HG03378 (cell line): ENCODE data around the gene STX4.
"Not testable (repeated sequence)": the region's sequence is repeated elsewhere in the genome, so short reads cannot be mapped to it uniquely, and the experiment has no call there.

Experiments used
- ATAC-seq: cut with Tn5 transposase; IDR thresholded peaks from one replicate; pipeline ENCODE4 v1.9.1; 2021; ENCODE audit warnings: mild to moderate bottlenecking, moderate library complexity; ENCODE audit not compliant: unreplicated experiment

Gene STX4

GRCh38 chr16:31013292-31013691 lies 20.1 kb upstream of the STX4 start:
- not testable (repeated sequence) for ATAC-seq

GRCh38 chr16:31016018-31016417 lies 17.3 kb upstream of the STX4 start:
- ATAC-seq = no peak

- ATAC-seq = not testable (repeated sequence)
Measured at GRCh38 chr16:31017756-31018155, 15.6 kb upstream of the STX4 start.

- ATAC-seq = no peak
Measured at GRCh38 chr16:31020536-31020935, 12.8 kb upstream of the STX4 start.

GRCh38 chr16:31022544-31023251 lies 10.7 kb upstream of the STX4 start:
- no peak for ATAC-seq

GRCh38 chr16:31023252-31023602 lies 10.1 kb upstream of the STX4 start:
- no peak for ATAC-seq

- no peak for ATAC-seq
Measured at GRCh38 chr16:31023627-31024226, 9.6 kb upstream of the STX4 start.

- ATAC-seq = no peak
Measured at GRCh38 chr16:31025339-31025738, 8.0 kb upstream of the STX4 start.

- ATAC-seq = no peak
Measured at GRCh38 chr16:31029272-31029671, 4.1 kb upstream of the STX4 start.

- ATAC-seq = no peak
Measured at GRCh38 chr16:31031276-31031675, 2.1 kb upstream of the STX4 start.

- peak; percentile 40 for ATAC-seq
Measured at GRCh38 chr16:31033709-31034492, 543 bp downstream of the STX4 start.

GRCh38 chr16:31036691-31037090 lies 3.3 kb downstream of the STX4 start:
- ATAC-seq = no peak

GRCh38 chr16:31038993-31039392 lies 5.6 kb downstream of the STX4 start:
- ATAC-seq = no peak

- no peak for ATAC-seq
Measured at GRCh38 chr16:31042866-31043265, 9.5 kb downstream of the STX4 start.

- ATAC-seq = no peak
Measured at GRCh38 chr16:31043352-31043751, 10.0 kb downstream of the STX4 start.

- no peak for ATAC-seq
Measured at GRCh38 chr16:31043898-31044481, 10.6 kb downstream of the STX4 start.

GRCh38 chr16:31050280-31051030 lies 17.1 kb downstream of the STX4 start:
- ATAC-seq = no peak

GRCh38 chr16:31052114-31052513 lies 18.8 kb downstream of the STX4 start:
- ATAC-seq = no peak

GRCh38 chr16:31055613-31056012 lies 22.3 kb downstream of the STX4 start:
- ATAC-seq = no peak

- ATAC-seq = no peak
Measured at GRCh38 chr16:31061126-31061812, 27.9 kb downstream of the STX4 start.
